GM15510 (cell line): Measurements from ENCODE around the gene KIF1C.

ENCODE experiments used
- POLR2A ChIP-seq: IDR thresholded peaks from 3 replicates; pipeline ENCODE4 v1.6.1; 2011; ENCODE audit warnings: borderline replicate concordance; ENCODE audit not compliant: insufficient read length; ENCODE audit errors: extremely low read depth

KIF1C gene

GRCh38 chr17:4997302-4998026 is at the start of gene KIF1C, which contains the start of gene INCA1:
TSS of gene KIF1C (plus strand) at chr17:4997950. CDS start at chr17:5000247, 2,297 bp downstream.
TSS of gene INCA1 (minus strand) at chr17:4997522. CDS start at chr17:4994437, 3,085 bp downstream.
- TF ChIP-seq POLR2A: peak; percentile 53

GRCh38 chr17:4948166-4948930 is 49.4 kb upstream of the KIF1C start, which contains the start of gene PFN1:
TSS of gene PFN1 (minus strand) at chr17:4948530. CDS start at chr17:4948394, 136 bp downstream.
- TF ChIP-seq POLR2A: peak; percentile 97

- peak; percentile 80 for TF ChIP-seq POLR2A
Measured at GRCh38 chr17:4948931-4949320, 48.8 kb upstream of the KIF1C start.

GRCh38 chr17:4949321-4950074 is 48.3 kb upstream of the KIF1C start:
- no peak for TF ChIP-seq POLR2A

- peak; percentile 44 for TF ChIP-seq POLR2A
Measured at GRCh38 chr17:4950075-4950745, 47.5 kb upstream of the KIF1C start.

- TF ChIP-seq POLR2A: no peak
Measured at GRCh38 chr17:4950746-4951204, 47.0 kb upstream of the KIF1C start, which contains the start of gene ENO3. TSS of gene ENO3 (plus strand) at chr17:4951119. CDS start at chr17:4951830, 711 bp downstream.

GRCh38 chr17:4951486-4951885 is 46.3 kb upstream of the KIF1C start:
- TF ChIP-seq POLR2A: no peak

- TF ChIP-seq POLR2A: no peak
Measured at GRCh38 chr17:4953451-4953961, 44.2 kb upstream of the KIF1C start.

GRCh38 chr17:4955091-4955490 is 42.7 kb upstream of the KIF1C start:
- TF ChIP-seq POLR2A: no peak

GRCh38 chr17:4956493-4957061 is 41.2 kb upstream of the KIF1C start:
- TF ChIP-seq POLR2A: no peak

- TF ChIP-seq POLR2A: no peak
Measured at GRCh38 chr17:4958102-4958501, 39.6 kb upstream of the KIF1C start.

- no peak for TF ChIP-seq POLR2A
Measured at GRCh38 chr17:4959261-4959965, 38.3 kb upstream of the KIF1C start.
